Liver (tissue), 3 donors: Measurements from ENCODE around the gene RBM20.

Experiments used
- CTCF ChIP-seq: fragments of 150-350 bp; IDR thresholded peaks from 2 replicates; pipeline ENCODE4 v1.5.1; 2017; ENCODE audit warnings: improper control_type of control experiment, low read depth, low read length; ENCODE audit not compliant: missing input control
- NR2F2 ChIP-seq: IDR thresholded peaks from 2 replicates; pipeline ENCODE4 v1.6.1; 2016; ENCODE audit warnings: antibody characterized with exemption
- TAF1 ChIP-seq: conservative IDR thresholded peaks from 2 replicates; pipeline ENCODE4 v1.6.1; 2016; ENCODE audit warnings: antibody characterized with exemption, mild to moderate bottlenecking
- donor health status: healthy.
- donor health status: healthy.

GRCh38 chr10:110887560-110887959 lies 243.4 kb downstream of the RBM20 start:
- TF ChIP-seq CTCF (no peak), TAF1 (no peak), NR2F2 (no peak)
